B cell (primary cell): Measurements from ENCODE around the gene ETV2.

ENCODE experiments used
- CTCF ChIP-seq: fragments of 200-600 bp; IDR thresholded peaks from one replicate; pipeline ENCODE4 v1.8.0; 2022; ENCODE audit warnings: antibody characterized with exemption, mild to moderate bottlenecking
- EZH2 ChIP-seq: IDR thresholded peaks from 2 replicates; pipeline ENCODE4 v1.6.1; 2012; ENCODE audit warnings: borderline replicate concordance, low read depth, mild to moderate bottlenecking, moderate library complexity, low read length; ENCODE audit not compliant: insufficient read depth, poor library complexity, severe bottlenecking

- TF ChIP-seq CTCF (no peak), EZH2 (no peak)
These were observed 1.3 kb downstream of the ETV2 start for GRCh38 chr19:35642798-35643254.
